ENCODE data around the gene LCMT1.

Gene LCMT1

DNA sequence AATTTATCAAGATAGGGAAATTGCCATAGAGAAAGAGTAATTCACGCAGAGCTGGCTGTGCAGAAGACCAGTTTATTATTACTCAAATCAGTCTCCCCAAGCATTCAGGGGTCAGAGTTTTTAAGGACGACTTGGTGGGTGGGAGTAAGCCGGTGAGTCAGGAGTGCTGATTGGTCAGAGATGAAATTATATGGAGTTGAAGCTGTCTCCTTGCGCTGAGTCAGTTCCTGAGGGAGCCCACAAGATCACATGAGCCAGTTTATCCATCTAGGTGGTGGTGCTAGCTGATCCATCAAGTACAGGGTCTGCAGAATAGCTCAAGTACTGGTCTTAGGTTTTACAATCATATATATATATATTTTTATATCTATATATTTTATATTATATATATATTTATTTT lies 99.2 kb downstream of the LCMT1 start:
- peak; percentile 56 for DNase-seq (ENCODE audit: extremely low read depth, low read depth)

DNA sequence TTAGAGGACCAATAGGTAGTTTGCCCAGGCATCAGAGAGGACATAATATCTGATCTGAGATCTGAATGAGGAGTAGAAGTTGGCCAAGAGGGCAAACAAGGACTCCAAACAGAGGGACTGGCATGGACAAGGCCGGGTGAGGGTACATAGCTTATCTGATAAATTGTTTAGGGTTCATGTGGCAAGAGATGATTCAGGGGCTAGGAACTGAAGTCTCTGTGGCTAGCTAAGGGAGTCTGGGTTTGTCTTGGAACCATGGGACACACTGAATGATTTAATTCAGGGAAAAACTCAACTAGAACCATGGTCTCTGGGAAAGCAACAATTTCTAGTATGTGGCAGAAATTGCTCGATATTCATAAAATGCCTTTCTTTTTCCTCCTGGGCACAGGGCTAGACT lies 101.1 kb downstream of the LCMT1 start:
- no peak for DNase-seq (ENCODE audit: extremely low read depth, low read depth)
- TF ChIP-seq, protein P1, sequence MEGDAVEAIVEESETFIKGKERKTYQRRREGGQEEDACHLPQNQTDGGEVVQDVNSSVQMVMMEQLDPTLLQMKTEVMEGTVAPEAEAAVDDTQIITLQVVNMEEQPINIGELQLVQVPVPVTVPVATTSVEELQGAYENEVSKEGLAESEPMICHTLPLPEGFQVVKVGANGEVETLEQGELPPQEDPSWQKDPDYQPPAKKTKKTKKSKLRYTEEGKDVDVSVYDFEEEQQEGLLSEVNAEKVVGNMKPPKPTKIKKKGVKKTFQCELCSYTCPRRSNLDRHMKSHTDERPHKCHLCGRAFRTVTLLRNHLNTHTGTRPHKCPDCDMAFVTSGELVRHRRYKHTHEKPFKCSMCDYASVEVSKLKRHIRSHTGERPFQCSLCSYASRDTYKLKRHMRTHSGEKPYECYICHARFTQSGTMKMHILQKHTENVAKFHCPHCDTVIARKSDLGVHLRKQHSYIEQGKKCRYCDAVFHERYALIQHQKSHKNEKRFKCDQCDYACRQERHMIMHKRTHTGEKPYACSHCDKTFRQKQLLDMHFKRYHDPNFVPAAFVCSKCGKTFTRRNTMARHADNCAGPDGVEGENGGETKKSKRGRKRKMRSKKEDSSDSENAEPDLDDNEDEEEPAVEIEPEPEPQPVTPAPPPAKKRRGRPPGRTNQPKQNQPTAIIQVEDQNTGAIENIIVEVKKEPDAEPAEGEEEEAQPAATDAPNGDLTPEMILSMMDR (IDR thresholded peaks at IDR 0.05; ENCODE audit: low read depth, low read length, missing control alignments): no peak
- H3K4me3 ChIP-seq (replicated peaks; ENCODE audit: low read depth, low read length): no peak overlapping the region

More for the DNA sequence above, 99.2 kb downstream of the LCMT1 start:
- TF ChIP-seq, protein P1 (IDR thresholded peaks at IDR 0.05; ENCODE audit: low read depth, low read length, missing control alignments): no peak
- H3K4me3 ChIP-seq (replicated peaks; ENCODE audit: low read depth, low read length): no peak overlapping the region

DNA sequence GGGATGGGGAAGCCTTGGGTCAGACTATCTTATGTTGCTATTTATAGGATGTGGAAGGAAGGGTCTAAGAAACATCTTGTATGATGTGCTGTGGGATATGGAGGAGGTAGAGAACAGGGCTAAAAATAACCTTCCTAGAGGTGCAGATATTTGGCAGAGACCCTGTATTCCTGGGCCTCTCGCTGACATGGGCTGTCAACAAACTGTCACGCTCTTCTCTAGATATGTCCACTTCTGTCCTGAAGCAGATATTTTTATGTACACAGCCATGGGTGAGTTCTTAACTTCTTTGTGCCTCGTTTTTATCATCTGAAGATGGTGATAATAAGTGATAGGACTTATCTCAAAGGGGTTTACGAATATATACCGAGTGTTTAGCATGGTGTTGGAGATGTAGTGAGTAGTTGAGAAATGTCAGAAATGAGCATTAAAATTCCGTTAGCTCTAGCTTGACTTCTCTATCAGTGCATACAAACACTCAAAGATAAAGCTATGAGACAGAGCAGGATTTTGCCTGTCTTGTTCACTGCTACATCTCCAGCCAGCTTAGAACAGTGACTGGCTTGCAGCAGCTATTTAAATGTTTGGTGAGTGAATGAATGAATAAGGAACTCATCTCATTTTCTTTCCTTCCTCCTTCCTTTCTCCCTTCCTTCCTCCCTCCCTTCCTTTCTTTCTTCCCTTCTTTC lies 102.3 kb downstream of the LCMT1 start:
- H3K4me3 ChIP-seq (replicated peaks; ENCODE audit: low read depth, low read length): no peak overlapping the region
- no peak for DNase-seq (ENCODE audit: extremely low read depth, low read depth)
- TF ChIP-seq, protein P1 (IDR thresholded peaks at IDR 0.05; ENCODE audit: low read depth, low read length, missing control alignments): no peak

DNA sequence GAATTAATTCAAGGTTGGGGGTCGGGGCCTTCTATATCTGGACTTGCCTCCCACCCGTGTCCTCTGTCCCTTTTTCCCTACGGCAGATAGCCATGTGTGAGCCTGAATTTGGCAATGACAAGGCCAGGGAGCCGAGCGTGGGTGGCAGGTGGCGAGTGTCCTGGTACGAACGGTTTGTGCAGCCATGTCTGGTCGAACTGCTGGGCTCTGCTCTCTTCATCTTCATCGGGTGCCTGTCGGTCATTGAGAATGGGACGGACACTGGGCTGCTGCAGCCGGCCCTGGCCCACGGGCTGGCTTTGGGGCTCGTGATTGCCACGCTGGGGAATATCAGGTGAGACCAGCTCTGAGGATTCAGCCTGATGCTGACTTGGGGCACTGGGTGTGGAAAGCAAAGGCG lies 105.6 kb downstream of the LCMT1 start:
- TF ChIP-seq, protein P1 (IDR thresholded peaks at IDR 0.05; ENCODE audit: low read depth, low read length, missing control alignments): no peak
- DNase-seq (ENCODE audit: extremely low read depth, low read depth): no peak
- H3K4me3 ChIP-seq (replicated peaks; ENCODE audit: low read depth, low read length): no peak overlapping the region

DNA sequence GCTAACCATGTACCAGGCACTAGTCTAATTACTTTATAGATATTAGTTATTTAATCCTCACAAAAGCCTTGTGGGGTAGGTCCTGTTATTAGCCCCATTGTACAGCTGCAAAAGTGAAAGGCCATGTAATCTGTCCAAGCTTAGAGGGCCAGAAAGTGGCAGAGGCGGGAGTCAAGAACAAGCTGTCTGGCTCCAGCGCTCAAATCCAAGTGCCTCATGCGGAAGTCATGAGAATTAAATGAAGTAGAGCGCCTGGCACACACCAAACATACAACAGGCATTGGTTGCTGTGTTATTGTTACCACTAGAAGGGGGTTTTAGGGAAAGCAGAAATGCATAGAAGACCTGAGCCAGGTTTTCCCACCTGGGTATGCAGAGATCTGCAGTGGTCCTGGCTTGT lies 106.4 kb downstream of the LCMT1 start:
- DNase-seq (ENCODE audit: extremely low read depth, low read depth): no peak
- TF ChIP-seq, protein P1 (IDR thresholded peaks at IDR 0.05; ENCODE audit: low read depth, low read length, missing control alignments): no peak
- H3K4me3 ChIP-seq (replicated peaks; ENCODE audit: low read depth, low read length): no peak overlapping the region

DNA sequence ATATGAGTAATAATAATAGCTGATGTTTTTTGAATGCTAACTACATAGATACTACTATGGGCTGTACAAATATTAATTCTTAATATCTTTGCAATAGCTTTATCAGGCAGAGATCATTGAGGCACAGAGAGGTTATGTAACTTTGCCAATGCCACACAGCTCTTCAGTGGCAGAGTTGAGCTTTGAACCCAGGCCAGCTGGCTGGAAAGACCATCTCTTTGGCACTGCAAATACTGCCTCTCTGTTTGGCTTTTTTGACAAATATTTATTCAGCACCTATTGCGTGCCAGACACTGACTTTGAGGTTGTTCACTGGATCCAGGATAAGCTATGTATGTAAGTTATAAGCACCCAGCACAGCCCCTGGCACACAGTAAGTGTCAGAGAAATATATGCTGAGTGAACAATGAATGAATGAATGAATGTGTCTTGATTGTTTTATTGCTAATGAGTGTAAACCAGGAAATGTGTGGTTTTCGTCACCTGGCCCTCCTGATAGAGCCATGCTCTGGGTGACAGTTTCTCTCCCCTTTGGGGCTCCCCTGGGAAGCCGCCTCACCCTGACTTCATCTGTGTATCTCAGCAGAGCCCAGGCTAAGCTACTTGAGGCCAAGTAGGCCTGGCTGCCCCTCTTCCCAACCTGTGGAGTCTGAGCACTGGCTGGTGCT lies 107.7 kb downstream of the LCMT1 start:
- TF ChIP-seq, protein P1 (IDR thresholded peaks at IDR 0.05; ENCODE audit: low read depth, low read length, missing control alignments): no peak
- no peak for DNase-seq (ENCODE audit: extremely low read depth, low read depth)
- no peak overlapping the region for H3K4me3 ChIP-seq (replicated peaks; ENCODE audit: low read depth, low read length)

All from HFF-Myc (cell line).